Measurements from ENCODE around the gene HPS1. TPM values are rescaled to one million over a fixed set of nuclear protein-coding genes. Genes with fewer than 3 reads are reported as not detected.
A peak's percentile ranks its signal among the peaks of the same experiment; 100 is the strongest.

Gene HPS1
- total and polyA plus RNA-seq, 10 of the 15 experiments (the other 5 are each of a cell fraction or from before 2014, with no cell fraction given): 27.1 to 138 (median 54.8) TPM

GRCh38 chr10:98414578-98414931 is 32.2 kb downstream of the HPS1 start:
- no peaks in the 10 kb centered on the region for H3K79me2 ChIP-seq (ENCODE audit: control insufficient read depth, insufficient read depth, low read length)
- H3K4me3 ChIP-seq: peak overlapping the region; percentile 22; the same call in 1 of the 2 replicates
- intact Hi-C loops (cut with micrococcal nuclease; ENCODE audit: unreplicated experiment) (no loop called here), in situ Hi-C loops (cut with MboI) (no loop called here)
- no peaks in the 10 kb centered on the region for H3K9me3 ChIP-seq (replicated peaks; ENCODE audit: control insufficient read depth, insufficient read depth, low read length)
- BruUV-seq (replicated peaks): TSS peak; percentile 29
- ChIA-PET CTCF (interaction anchor here (1.0 kb wide), 1 partner anchor 11 kb away, joined by 3 read pairs; no protein-coding TSS in a partner anchor), POLR2A (interaction anchor here (0.8 to 1.6 kb wide), 2 partner anchors 9 to 19 kb away, joined by 3 read pairs; no protein-coding TSS in a partner anchor), SMC1A (ENCODE audit: uncharacterized antibody, unreplicated experiment) (interaction anchor here (0.8 to 2.0 kb wide), 3 partner anchors 9 to 74 kb away, joined by 3 to 7 read pairs (median 4); no protein-coding TSS in a partner anchor), RAD21 (ENCODE audit: unreplicated experiment) (interaction anchor here (1.5 kb wide), 1 partner anchor 11 kb away, joined by 7 read pairs; no protein-coding TSS in a partner anchor)
- peaks cover 18% of the 10 kb centered on the region for H3K4me1 ChIP-seq (ENCODE audit: control insufficient read depth, insufficient read depth, low read length)
- H2AFZ ChIP-seq (ENCODE audit: control insufficient read depth, low read depth, low read length): no peak overlapping the region
- H3K27ac ChIP-seq (ENCODE audit: control insufficient read depth, insufficient read depth): peak overlapping the region; percentile 27; the same call in 1 of the 2 replicates
- H3K36me3 ChIP-seq (ENCODE audit: control insufficient read depth in 2 of 2, insufficient read depth in 2 of 2, low read length in 1 of 2): peaks cover 4 to 5% of the 10 kb centered on the region in 2 experiments; a peak in 2 of 4 replicates
- no peaks in the 10 kb centered on the region for H3K27me3 ChIP-seq (replicated peaks in 1 of 2; ENCODE audit: control insufficient read depth in 2 of 2, insufficient read depth in 2 of 2, low read length in 1 of 2)
- H4K20me1 ChIP-seq (ENCODE audit: control insufficient read depth, insufficient read depth): no peaks in the 10 kb centered on the region
- DNase-seq (ENCODE audit: low read depth, low spot score): no peak
- H3K9ac ChIP-seq (ENCODE audit: control insufficient read depth, insufficient read depth, low read length): no peak overlapping the region
- FAIRE-seq: no peak
- peak overlapping the region; percentile 53; the same call in 1 of the 2 replicates for H3K4me2 ChIP-seq (ENCODE audit: control insufficient read depth, insufficient read depth)
- ATAC-seq: peak; percentile 17
- TF ChIP-seq EED (IDR thresholded peaks at IDR 0.05; ENCODE audit: low read depth) (0 out of 2 replicates have a peak, but pooled peaks have one; percentile 15), EGR1 (IDR thresholded peaks at IDR 0.05; ENCODE audit: borderline replicate concordance in 1 of 2, low read depth in 2 of 2, low read length in 2 of 2) (peak in 1 of 2 experiments; percentile 9; a peak in 1 of 3 replicates), NFYA (IDR thresholded peaks at IDR 0.05; ENCODE audit: borderline replicate concordance, low read depth, low read length) (no peak), JUND (IDR thresholded peaks at IDR 0.05; ENCODE audit: low read depth, low read length) (no peak), RELA (IDR thresholded peaks at IDR 0.05; ENCODE audit: borderline replicate concordance, partially characterized antibody) (no peak)
- 100% methylated on average over 3 of the region's 3 CpGs for WGBS (ENCODE audit: insufficient coverage, insufficient replicate concordance, low lambda C conversion rate, missing lambda C conversion rate)

- no TSS peak for BruUV-seq (replicated peaks)
- FAIRE-seq (no peak), DNase-seq (ENCODE audit: low read depth, low spot score) (no peak), ATAC-seq (no peak)
- RAD21 ChIA-PET (ENCODE audit: unreplicated experiment): no interaction called here
- Histone ChIP-seq H3K79me2 (ENCODE audit: control insufficient read depth, insufficient read depth, low read length) (no peaks in the 10 kb centered on the region), H3K4me1 (ENCODE audit: control insufficient read depth, insufficient read depth, low read length) (peaks cover 28% of the 10 kb centered on the region), H3K27me3 (replicated peaks in 1 of 2; ENCODE audit: control insufficient read depth in 2 of 2, insufficient read depth in 2 of 2, low read length in 1 of 2) (no peaks in the 10 kb centered on the region), H2AFZ (ENCODE audit: control insufficient read depth, low read depth, low read length) (no peak overlapping the region), H3K4me3 (no peak overlapping the region), H3K27ac (ENCODE audit: control insufficient read depth, insufficient read depth) (peak overlapping the region; percentile 25; the same call in 1 of the 2 replicates), H4K20me1 (ENCODE audit: control insufficient read depth, insufficient read depth) (no peaks in the 10 kb centered on the region), H3K9me3 (replicated peaks; ENCODE audit: control insufficient read depth, insufficient read depth, low read length) (no peaks in the 10 kb centered on the region), H3K9ac (ENCODE audit: control insufficient read depth, insufficient read depth, low read length) (no peak overlapping the region), H3K36me3 (ENCODE audit: control insufficient read depth in 2 of 2, insufficient read depth in 2 of 2, low read length in 1 of 2) (no peaks in the 10 kb centered on the region; a peak in 1 of 4 replicates), H3K4me2 (ENCODE audit: control insufficient read depth, insufficient read depth) (peak overlapping the region; percentile 22; the same call in 1 of the 2 replicates)
- CTCF ChIA-PET: interaction anchor here (1.1 to 2.8 kb wide), 2 partner anchors 14 to 334 kb away, joined by 4 to 16 read pairs; no protein-coding TSS in a partner anchor
- POLR2A ChIA-PET: interaction anchor here (1.2 kb wide), 1 partner anchor 11 kb away, joined by 4 read pairs; no protein-coding TSS in a partner anchor
- TF ChIP-seq NR2F1 (conservative IDR thresholded peaks at IDR 0.05): 0 out of 2 replicates have a peak, but pooled peaks have one; percentile 9
- TF ChIP-seq ZBTB4 (CRISPR knock-in tag; IDR thresholded peaks at IDR 0.05): no peak
- SMC1A ChIA-PET (ENCODE audit: uncharacterized antibody, unreplicated experiment): interaction anchor here (1.2 kb wide), 2 partner anchors 11 to 71 kb away, joined by 4 to 5 read pairs; no protein-coding TSS in a partner anchor
- intact Hi-C loops (cut with micrococcal nuclease; ENCODE audit: unreplicated experiment) (no loop called here), in situ Hi-C loops (cut with MboI) (no loop called here)
- 88% methylated on average over 1 of the region's 1 CpG for WGBS (ENCODE audit: insufficient coverage, insufficient replicate concordance, low lambda C conversion rate, missing lambda C conversion rate)
These were observed 35.0 kb downstream of the HPS1 start for GRCh38 chr10:98411768-98412167.
